Measurements from ENCODE around the gene USP25.

GRCh38 chr21:15856813-15857212 is 127.0 kb downstream of the USP25 start:
- TF ChIP-seq BHLHE40 (IDR thresholded peaks at IDR 0.05; ENCODE audit: borderline replicate concordance) (no peak), ELF4 (IDR thresholded peaks at IDR 0.05) (no peak), LEF1 (IDR thresholded peaks at IDR 0.05; ENCODE audit: borderline replicate concordance) (no peak)

Measured in HEK293T (cell line).